Mesendoderm (in vitro differentiated cells): ENCODE data around the gene FERMT2.
A peak's percentile ranks its signal among the peaks of the same experiment; 100 is the strongest.

Experiments used
- DNase-seq: peaks from one replicate; pipeline ENCODE4 v3.0.0; 2013
- H2AK5ac ChIP-seq: 2 replicates; pipeline ENCODE4 v1.6.1; 2013; ENCODE audit warnings: low read length, inconsistent platforms
- H2BK120ac ChIP-seq: 2 replicates; pipeline ENCODE4 v1.6.1; 2013; ENCODE audit warnings: low read depth, mild to moderate bottlenecking, low read length, moderate library complexity, mixed read lengths
- H2BK15ac ChIP-seq: replicated peaks from 2 replicates; pipeline ENCODE4 v1.6.1; 2013; ENCODE audit warnings: low read depth, mild to moderate bottlenecking, moderate library complexity
- H2BK5ac ChIP-seq: 2 replicates; pipeline ENCODE4 v1.6.1; 2013; ENCODE audit warnings: low read length, inconsistent platforms
- H3K18ac ChIP-seq: 2 replicates; pipeline ENCODE4 v1.6.1; 2013; ENCODE audit warnings: mild to moderate bottlenecking, low read length, mixed read lengths
- H3K23ac ChIP-seq: one replicate; pipeline ENCODE4 v1.6.1; 2013; ENCODE audit warnings: low read length
- H3K27ac ChIP-seq: 2 replicates; pipeline ENCODE4 v1.5.1; 2013; ENCODE audit warnings: low read depth, mild to moderate bottlenecking, inconsistent platforms, low read length, moderate library complexity
- H3K27me3 ChIP-seq: 2 replicates; pipeline ENCODE4 v1.6.1; 2013; ENCODE audit warnings: low read length, control low read depth, mild to moderate bottlenecking, inconsistent platforms; ENCODE audit not compliant: insufficient read depth, poor library complexity
- H3K36me3 ChIP-seq: 2 replicates; pipeline ENCODE4 v1.6.1; 2013; ENCODE audit warnings: low read length, inconsistent platforms; ENCODE audit not compliant: control insufficient read depth, insufficient read depth
- H3K4ac ChIP-seq: one replicate; pipeline ENCODE4 v1.6.1; 2013; ENCODE audit warnings: low read depth, mild to moderate bottlenecking, low read length, moderate library complexity
- H3K4me1 ChIP-seq: 2 replicates; pipeline ENCODE4 v1.6.1; 2013; ENCODE audit warnings: low read depth, low read length, inconsistent platforms; ENCODE audit not compliant: control insufficient read depth
- H3K4me2 ChIP-seq: 2 replicates; pipeline ENCODE4 v1.6.1; 2013; ENCODE audit warnings: low read length
- H3K4me3 ChIP-seq: 2 replicates; pipeline ENCODE4 v1.5.1; 2013; ENCODE audit warnings: mild to moderate bottlenecking, low read length
- H3K56ac ChIP-seq: one replicate; pipeline ENCODE4 v1.6.1; 2013; ENCODE audit warnings: low read length
- H3K79me1 ChIP-seq: 2 replicates; pipeline ENCODE4 v1.6.1; 2013; ENCODE audit warnings: low read length, inconsistent platforms
- H3K79me2 ChIP-seq: 2 replicates; pipeline ENCODE4 v1.6.1; 2013; ENCODE audit warnings: mild to moderate bottlenecking, low read length; ENCODE audit not compliant: control insufficient read depth, insufficient read depth
- H3K9ac ChIP-seq: 2 replicates; pipeline ENCODE4 v1.6.1; 2013; ENCODE audit warnings: low read length, inconsistent platforms
- H4K5ac ChIP-seq: one replicate; pipeline ENCODE4 v1.6.1; 2013; ENCODE audit warnings: low read length
- H4K8ac ChIP-seq: one replicate; pipeline ENCODE4 v1.6.1; 2013; ENCODE audit warnings: low read depth, mild to moderate bottlenecking, control low read depth, low read length, moderate library complexity
- WGBS: extraction: QIAGEN DNeasy Blood & Tissue Kit; methylation state at CpG from one replicate; pipeline ENCODE4 v1.1.7; 2013; ENCODE audit warnings: low lambda C conversion rate, missing lambda C conversion rate; ENCODE audit not compliant: insufficient coverage; ENCODE audit errors: extremely low coverage; 5-methylcytosine and 5-hydroxymethylcytosine counted together

Gene FERMT2

GRCh38 chr14:52960627-52961026 lies 9.8 kb upstream of the FERMT2 start:
- Histone ChIP-seq H2AK5ac (no peak overlapping the region), H3K27ac (no peak overlapping the region), H3K9ac (no peak overlapping the region), H3K4me2 (no peak overlapping the region), H3K79me2 (no peaks in the 10 kb centered on the region), H3K27me3 (no peaks in the 10 kb centered on the region), H3K36me3 (no peaks in the 10 kb centered on the region), H3K4me1 (peaks cover 3% of the 10 kb centered on the region), H3K4ac (no peak overlapping the region), H3K79me1 (no peaks in the 10 kb centered on the region), H3K56ac (peak overlapping the region; percentile 39), H2BK15ac (peak overlapping the region; percentile 98), H3K23ac (no peak overlapping the region), H3K4me3 (no peak overlapping the region), H4K8ac (no peak overlapping the region), H4K5ac (no peak overlapping the region), H3K18ac (no peak overlapping the region), H2BK5ac (peak overlapping the region; percentile 61), H2BK120ac (no peak overlapping the region)
- WGBS = no CpG with 5 or more reads among the region's 3 CpGs
- no peak for DNase-seq

- Histone ChIP-seq H2BK15ac (peak overlapping the region; percentile 99), H2BK120ac (peak overlapping the region; percentile 97), H3K27me3 (no peaks in the 10 kb centered on the region), H3K4ac (peak overlapping the region; percentile 96), H3K79me2 (peaks cover 12% of the 10 kb centered on the region), H4K5ac (peak overlapping the region; percentile 47), H3K36me3 (no peaks in the 10 kb centered on the region), H3K79me1 (no peaks in the 10 kb centered on the region), H4K8ac (no peak overlapping the region), H3K23ac (no peak overlapping the region), H2BK5ac (peak overlapping the region; percentile 8), H3K18ac (peak overlapping the region; percentile 78), H2AK5ac (no peak overlapping the region), H3K4me3 (no peak overlapping the region), H3K4me1 (peaks cover 13% of the 10 kb centered on the region), H3K27ac (peak overlapping the region; percentile 63), H3K4me2 (no peak overlapping the region), H3K9ac (peak overlapping the region; percentile 35), H3K56ac (peak overlapping the region; percentile 73)
- peak; percentile 85 for DNase-seq
- WGBS = 100% methylated on average over 1 of the region's 6 CpGs
Measured at GRCh38 chr14:52954346-52955214, 3.7 kb upstream of the FERMT2 start.

GRCh38 chr14:52951681-52952554 lies 1.1 kb upstream of the FERMT2 start:
- Histone ChIP-seq H3K27me3 (no peaks in the 10 kb centered on the region), H3K4me2 (peak overlapping the region; percentile 38), H4K5ac (no peak overlapping the region), H2BK5ac (peak overlapping the region; percentile 90), H2BK15ac (peak overlapping the region; percentile 43), H3K4me3 (peak overlapping the region; percentile 49), H3K27ac (peak overlapping the region; percentile 97), H3K79me2 (peaks cover 36% of the 10 kb centered on the region), H3K23ac (peak overlapping the region; percentile 74), H3K36me3 (no peaks in the 10 kb centered on the region), H3K4ac (peak overlapping the region; percentile 99), H3K56ac (peak overlapping the region; percentile 91), H3K79me1 (no peaks in the 10 kb centered on the region), H3K4me1 (peaks cover 13% of the 10 kb centered on the region), H2AK5ac (no peak overlapping the region), H3K9ac (peak overlapping the region; percentile 91), H2BK120ac (peak overlapping the region; percentile 83), H3K18ac (peak overlapping the region; percentile 99), H4K8ac (peak overlapping the region; percentile 83)
- peak; percentile 92 for DNase-seq
- WGBS = no CpG with 5 or more reads among the region's 15 CpGs

- peaks cover 13% of the 10 kb centered on the region for H3K4me1 ChIP-seq
- H3K9ac ChIP-seq = peak overlapping the region; percentile 87
- no CpG with 5 or more reads among the region's 56 CpGs for WGBS
- peak overlapping the region; percentile 76 for H2BK5ac ChIP-seq
- peaks cover 50% of the 10 kb centered on the region for H3K79me2 ChIP-seq
- no peaks in the 10 kb centered on the region for H3K36me3 ChIP-seq
- peak; percentile 60 for DNase-seq
- H3K4me3 ChIP-seq = peak overlapping the region; percentile 75
- H2BK120ac ChIP-seq = peak overlapping the region; percentile 30
- H3K23ac ChIP-seq = no peak overlapping the region
- peak overlapping the region; percentile 97 for H3K18ac ChIP-seq
- peak overlapping the region; percentile 0 for H3K4me2 ChIP-seq
- H3K4ac ChIP-seq = peak overlapping the region; percentile 82
- H3K27me3 ChIP-seq = no peaks in the 10 kb centered on the region
- H2AK5ac ChIP-seq = no peak overlapping the region
- H3K27ac ChIP-seq = peak overlapping the region; percentile 98
- H4K5ac ChIP-seq = no peak overlapping the region
- H3K56ac ChIP-seq = peak overlapping the region; percentile 94
- no peak overlapping the region for H4K8ac ChIP-seq
- H3K79me1 ChIP-seq = no peaks in the 10 kb centered on the region
- no peak overlapping the region for H2BK15ac ChIP-seq
Measured at GRCh38 chr14:52950410-52950897, 396 bp downstream of the FERMT2 start.

- Histone ChIP-seq H2AK5ac (no peak overlapping the region), H3K9ac (peak overlapping the region; percentile 87), H3K36me3 (no peaks in the 10 kb centered on the region), H2BK120ac (no peak overlapping the region), H3K18ac (peak overlapping the region; percentile 97), H3K4ac (peak overlapping the region; percentile 82), H2BK15ac (no peak overlapping the region), H3K4me2 (peak overlapping the region; percentile 70), H3K27ac (no peak overlapping the region), H3K4me3 (peak overlapping the region; percentile 75), H3K27me3 (no peaks in the 10 kb centered on the region), H3K56ac (peak overlapping the region; percentile 94), H3K79me2 (peaks cover 56% of the 10 kb centered on the region), H3K23ac (no peak overlapping the region), H2BK5ac (peak overlapping the region; percentile 76), H4K5ac (no peak overlapping the region), H4K8ac (no peak overlapping the region), H3K4me1 (peaks cover 9% of the 10 kb centered on the region), H3K79me1 (no peaks in the 10 kb centered on the region)
- DNase-seq = no peak
- WGBS = no CpG with 5 or more reads among the region's 24 CpGs
Measured at GRCh38 chr14:52949711-52950409, 990 bp downstream of the FERMT2 start.
